Large intestine (tissue), 3 donors: ENCODE measurements around the gene L3HYPDH. TPM values are rescaled to one million over a fixed set of nuclear protein-coding genes. Genes with fewer than 3 reads are reported as not detected.

Source experiments
- DNase-seq, 2 donors: peaks; one replicate each; pipeline versions ENCODE4 v3.0.0 to v3.0.0-alpha.2; 2013
- H3K27ac ChIP-seq: one replicate; pipeline ENCODE4 v1.5.1; 2013; ENCODE audit warnings: low read length
- H3K27me3 ChIP-seq: 2 replicates; pipeline ENCODE4 v1.6.1; 2013; ENCODE audit warnings: low read length; ENCODE audit not compliant: control insufficient read depth, insufficient read depth
- H3K36me3 ChIP-seq: 2 replicates; pipeline ENCODE4 v1.6.1; 2013; ENCODE audit warnings: low read length; ENCODE audit not compliant: control insufficient read depth, insufficient read depth
- H3K4me1 ChIP-seq: one replicate; pipeline ENCODE4 v1.6.1; 2013; ENCODE audit warnings: low read length; ENCODE audit not compliant: control insufficient read depth, insufficient read depth
- H3K4me3 ChIP-seq: one replicate; pipeline ENCODE4 v1.5.1; 2013; ENCODE audit warnings: low read length
- H3K9me3 ChIP-seq: one replicate; pipeline ENCODE4 v1.6.1; 2013; ENCODE audit warnings: mild to moderate bottlenecking, low read depth, low read length, moderate library complexity; ENCODE audit not compliant: control insufficient read depth
- WGBS: methylation state at CpG from one replicate; pipeline ENCODE4 v1.1.5; 2013; ENCODE audit warnings: low lambda C conversion rate; ENCODE audit not compliant: insufficient coverage; 5-methylcytosine and 5-hydroxymethylcytosine counted together
- polyA plus RNA-seq: library from polyadenylated mRNA; unstranded; fragments of 120-200 nt; gene quantifications from one replicate; pipeline ENCODE4 v1.2.1, GENCODE V29; 2013

Gene L3HYPDH
- polyA plus RNA-seq, 1 donor, result 45.4 TPM

DNA sequence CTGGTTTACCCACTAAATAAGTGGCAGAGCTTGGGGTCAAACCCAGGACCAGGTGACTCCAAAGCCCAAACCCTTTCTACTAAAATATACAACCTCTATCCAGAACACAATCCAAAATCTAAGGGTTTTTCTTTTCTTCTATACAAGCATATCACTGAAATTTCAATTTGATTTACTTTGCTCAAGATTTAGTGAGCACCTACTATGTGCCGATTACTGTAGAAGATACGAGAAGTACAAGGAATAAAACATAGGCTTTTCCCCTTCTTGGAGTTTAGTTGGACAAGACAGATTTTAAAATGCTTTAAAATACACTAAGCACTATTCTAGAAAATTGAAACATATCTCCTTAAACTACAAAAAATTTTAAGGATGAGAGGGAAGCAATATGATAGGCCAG lies 2.8 kb downstream of the L3HYPDH start:
- Histone ChIP-seq H3K27ac (no peak overlapping the region), H3K27me3 (no peaks in the 10 kb centered on the region), H3K4me1 (peaks cover 26% of the 10 kb centered on the region), H3K9me3 (no peaks in the 10 kb centered on the region), H3K36me3 (peaks cover 8% of the 10 kb centered on the region), H3K4me3 (no peak overlapping the region)
- DNase-seq, result no peak
- 100% methylated on average over 2 of the region's 2 CpGs for WGBS

DNA sequence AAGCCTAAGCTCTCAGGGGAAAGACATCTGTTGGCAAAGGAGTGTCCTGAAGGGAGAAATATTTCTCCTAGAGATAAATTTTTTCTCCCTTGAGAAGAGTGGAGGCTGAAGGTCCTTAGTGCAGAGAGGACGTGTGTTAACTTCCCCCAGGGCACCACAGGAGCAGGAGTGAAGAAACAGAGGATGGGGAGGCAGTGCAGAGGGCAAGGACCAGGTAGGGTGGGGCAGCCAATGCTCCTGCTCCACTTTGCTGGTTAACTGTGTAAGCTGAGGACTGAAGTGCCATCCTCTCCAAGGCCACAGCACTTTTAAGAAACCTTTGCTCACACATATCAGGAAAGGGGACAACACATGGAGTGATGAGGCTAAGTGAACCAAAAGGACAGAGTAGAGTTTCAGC lies 4.0 kb downstream of the L3HYPDH start:
- H3K27ac ChIP-seq, result no peak overlapping the region
- H3K9me3 ChIP-seq, result no peaks in the 10 kb centered on the region
- H3K36me3 ChIP-seq, result peaks cover 15% of the 10 kb centered on the region
- DNase-seq, result peak; percentile 28 to 60
- no peak overlapping the region for H3K4me3 ChIP-seq
- H3K4me1 ChIP-seq, result peaks cover 23% of the 10 kb centered on the region
- WGBS, result no CpG with 5 or more reads among the region's 1 CpG
- H3K27me3 ChIP-seq, result no peaks in the 10 kb centered on the region

DNA sequence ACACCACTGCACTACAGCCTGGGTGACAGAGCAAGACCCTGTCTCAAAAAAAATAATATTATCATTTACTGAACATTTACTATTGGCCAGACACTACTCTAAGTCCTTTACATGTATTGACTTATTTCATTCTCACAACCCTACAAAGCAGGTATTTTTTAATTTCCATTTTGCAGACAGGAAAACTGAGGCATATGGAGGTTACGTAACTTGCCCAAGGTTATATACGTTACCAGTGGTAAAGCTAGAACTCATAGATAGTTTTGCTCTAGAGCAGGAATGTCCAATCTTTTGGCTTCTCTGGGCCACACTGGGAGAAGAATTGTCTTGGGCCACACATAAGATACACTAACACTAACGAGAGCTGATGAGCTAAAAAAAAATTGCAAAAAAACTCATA lies 5.7 kb downstream of the L3HYPDH start:
- Histone ChIP-seq H3K9me3 (no peaks in the 10 kb centered on the region), H3K27ac (no peak overlapping the region), H3K4me3 (no peak overlapping the region), H3K36me3 (peaks cover 24% of the 10 kb centered on the region), H3K27me3 (no peaks in the 10 kb centered on the region), H3K4me1 (peaks cover 23% of the 10 kb centered on the region)
- DNase-seq, result no peak
- no CpG with 5 or more reads among the region's 3 CpGs for WGBS

GRCh38 chr14:59475709-59476108 lies 8.5 kb downstream of the L3HYPDH start:
- Histone ChIP-seq H3K4me3 (no peak overlapping the region), H3K36me3 (peaks cover 33% of the 10 kb centered on the region), H3K27ac (no peak overlapping the region), H3K27me3 (no peaks in the 10 kb centered on the region), H3K4me1 (peaks cover 6% of the 10 kb centered on the region), H3K9me3 (no peaks in the 10 kb centered on the region)
- no peak for DNase-seq
- WGBS, result no CpG with 5 or more reads among the region's 1 CpG

DNA sequence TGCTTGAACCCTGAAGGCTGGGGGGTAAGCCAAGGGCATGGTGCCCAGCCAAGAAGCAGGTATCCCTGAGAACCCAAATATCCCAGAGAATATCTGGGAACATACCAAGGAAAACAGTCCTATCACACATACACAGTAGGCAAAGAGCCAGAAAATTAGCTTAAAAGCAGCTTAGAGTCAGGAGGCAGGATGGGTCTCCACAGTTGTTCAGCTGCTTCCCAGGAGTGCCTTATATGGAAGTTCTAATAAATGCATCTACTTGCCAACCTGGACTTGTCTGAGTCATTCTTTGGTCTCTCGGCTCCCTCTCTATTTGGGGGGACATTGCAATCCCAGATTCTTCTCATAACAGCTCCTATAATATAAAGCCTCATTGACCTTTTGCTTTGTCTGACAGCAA lies 10.0 kb downstream of the L3HYPDH start:
- Histone ChIP-seq H3K27ac (no peak overlapping the region), H3K4me3 (no peak overlapping the region), H3K36me3 (peaks cover 36% of the 10 kb centered on the region), H3K27me3 (no peaks in the 10 kb centered on the region), H3K9me3 (no peaks in the 10 kb centered on the region), H3K4me1 (no peaks in the 10 kb centered on the region)
- DNase-seq, result no peak
- no CpG with 5 or more reads among the region's 1 CpG for WGBS

- Histone ChIP-seq H3K27me3 (peaks cover 2% of the 10 kb centered on the region), H3K9me3 (peaks cover 6% of the 10 kb centered on the region), H3K4me3 (peak within 1 kb of the TSS; percentile 49), H3K4me1 (peaks cover 8% of the 10 kb centered on the region), H3K36me3 (peaks cover 6% of the 10 kb centered on the region), H3K27ac (peak within 1 kb of the TSS; percentile 33)
- no CpG with 5 or more reads among the region's 40 CpGs for WGBS
- DNase-seq, result no peak
Measured at GRCh38 chr14:59465316-59466135, 18.7 kb downstream of the L3HYPDH start, which contains the start of gene GPR135. Gene GPR135 (minus strand): TSS chr14:59465380. CDS start chr14:59465226, 154 bp downstream.

DNA sequence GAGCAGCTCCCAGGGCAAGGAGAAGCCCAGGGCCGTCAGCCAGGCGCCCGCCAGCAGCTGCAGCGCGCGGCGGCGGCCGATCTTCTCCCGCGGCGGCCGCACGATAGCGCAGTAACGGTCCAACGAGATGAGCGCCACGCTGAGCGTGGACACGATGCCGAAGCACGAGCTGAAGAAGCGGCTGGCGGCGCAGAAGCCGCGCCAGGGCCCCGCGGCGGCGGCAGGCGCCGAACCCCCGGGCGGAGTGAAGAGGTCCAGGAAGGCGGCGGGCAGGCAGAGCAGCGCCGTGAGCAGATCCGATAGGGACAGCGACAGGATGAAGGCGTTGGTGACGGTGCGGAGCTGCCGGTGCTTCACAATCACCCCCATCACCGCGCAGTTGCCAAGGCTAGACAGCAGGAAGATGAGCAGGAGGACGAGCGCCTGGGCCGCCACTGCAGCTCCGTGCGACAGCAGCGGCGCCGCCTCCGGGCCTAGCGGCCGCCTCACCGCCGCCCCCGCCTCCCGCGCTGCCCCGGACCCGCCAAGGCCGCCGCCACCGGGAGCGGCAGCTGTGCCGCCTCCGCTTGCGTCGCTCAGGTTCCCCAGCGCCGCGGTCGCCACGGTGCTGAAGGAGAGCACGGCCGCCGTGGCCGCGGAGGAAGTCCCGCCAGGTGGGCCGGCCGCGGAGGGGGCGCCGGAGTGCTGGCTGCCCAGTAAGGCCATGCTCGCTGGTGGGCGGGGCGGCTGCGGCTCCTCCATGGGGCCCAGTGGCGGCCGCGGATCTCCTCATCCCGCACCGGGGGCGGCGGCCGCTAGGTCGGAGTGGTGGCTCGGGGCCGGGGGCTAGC lies 19.5 kb downstream of the L3HYPDH start:
- no CpG with 5 or more reads among the region's 105 CpGs for WGBS
- H3K36me3 ChIP-seq, result peaks cover 3% of the 10 kb centered on the region
- peak overlapping the region; percentile 49 for H3K4me3 ChIP-seq
- H3K4me1 ChIP-seq, result peaks cover 8% of the 10 kb centered on the region
- DNase-seq, result peak; percentile 29 to 79
- peak overlapping the region; percentile 33 for H3K27ac ChIP-seq
- H3K27me3 ChIP-seq, result peaks cover 2% of the 10 kb centered on the region
- H3K9me3 ChIP-seq, result peaks cover 6% of the 10 kb centered on the region

GRCh38 chr14:59463787-59464485 lies 20.3 kb downstream of the L3HYPDH start:
- peak overlapping the region; percentile 33 for H3K27ac ChIP-seq

GRCh38 chr14:59461891-59462290 lies 22.3 kb downstream of the L3HYPDH start:
- peaks cover 9% of the 10 kb centered on the region for H3K9me3 ChIP-seq
- H3K27me3 ChIP-seq, result peaks cover 2% of the 10 kb centered on the region
- no peak for DNase-seq
- no CpG with 5 or more reads among the region's 1 CpG for whole genome bisulfite sequencing
- H3K27ac ChIP-seq, result no peak overlapping the region
- H3K4me3 ChIP-seq, result no peak overlapping the region
- peaks cover 8% of the 10 kb centered on the region for H3K4me1 ChIP-seq
- peaks cover 3% of the 10 kb centered on the region for H3K36me3 ChIP-seq

More at GRCh38 chr14:59463787-59464485, 20.3 kb downstream of the L3HYPDH start:
- H3K27me3 ChIP-seq, result peaks cover 2% of the 10 kb centered on the region
- no CpG with 5 or more reads among the region's 60 CpGs for WGBS
- peak in 1 of 2 donors; percentile 27 for DNase-seq
- peak overlapping the region; percentile 49 for H3K4me3 ChIP-seq
- peaks cover 3% of the 10 kb centered on the region for H3K36me3 ChIP-seq
- peaks cover 8% of the 10 kb centered on the region for H3K4me1 ChIP-seq
- peaks cover 6% of the 10 kb centered on the region for H3K9me3 ChIP-seq

- H3K36me3 ChIP-seq, result peaks cover 3% of the 10 kb centered on the region
- peaks cover 10% of the 10 kb centered on the region for H3K9me3 ChIP-seq
- no peak overlapping the region for H3K4me3 ChIP-seq
- H3K4me1 ChIP-seq, result peaks cover 8% of the 10 kb centered on the region
- H3K27me3 ChIP-seq, result peaks cover 2% of the 10 kb centered on the region
- no peak for DNase-seq
- no peak overlapping the region for H3K27ac ChIP-seq
- 100% methylated on average over 1 of the region's 1 CpG for WGBS
Measured at GRCh38 chr14:59460378-59460777, 23.8 kb downstream of the L3HYPDH start.
